RWPE2 (cell line): ENCODE measurements around the gene TTLL5.

ENCODE experiments used
- ATAC-seq: fragments of 200-7000 bp; cut with Tn5 transposase; 3 replicates; pipeline ENCODE4 v1.9.1; 2021; ENCODE audit warnings: low read depth
- DNase-seq: peaks from one replicate; pipeline ENCODE4 v3.0.0-alpha.2; 2020; ENCODE audit warnings: low spot score
- H3K27ac ChIP-seq: fragments of 450-650 bp; 2 replicates; pipeline ENCODE4 v1.5.1; 2017; ENCODE audit warnings: mild to moderate bottlenecking; ENCODE audit not compliant: poor library complexity, severe bottlenecking
- H3K27me3 ChIP-seq: fragments of 250-450 bp; sonication (Bioruptor Pico); 2 replicates; pipeline ENCODE4 v1.5.1; 2021; ENCODE audit warnings: mild to moderate bottlenecking, moderate library complexity; ENCODE audit not compliant: insufficient read depth, poor library complexity, severe bottlenecking
- H3K36me3 ChIP-seq: fragments of 250-450 bp; sonication (Bioruptor Pico); 2 replicates; pipeline ENCODE4 v1.5.1; 2020; ENCODE audit warnings: low read depth, mild to moderate bottlenecking, moderate library complexity
- H3K4me1 ChIP-seq: fragments of 250-450 bp; sonication (Bioruptor Pico); 2 replicates; pipeline ENCODE4 v1.5.1; 2021; ENCODE audit warnings: mild to moderate bottlenecking, moderate library complexity; ENCODE audit not compliant: insufficient read depth, poor library complexity, severe bottlenecking
- H3K4me3 ChIP-seq: fragments of 250-450 bp; sonication (Bioruptor Pico); 2 replicates; pipeline ENCODE4 v1.5.1; 2021; ENCODE audit warnings: mild to moderate bottlenecking, moderate library complexity; ENCODE audit not compliant: severe bottlenecking
- H3K9me3 ChIP-seq: fragments of 250-450 bp; sonication (Bioruptor Pico); 2 replicates; pipeline ENCODE4 v1.5.1; 2021; ENCODE audit warnings: mild to moderate bottlenecking, moderate library complexity; ENCODE audit not compliant: severe bottlenecking
- TF ChIP-seq, protein P1 (sequence below): fragments of 450-650 bp; IDR thresholded peaks from one replicate; pipeline ENCODE4 v1.5.1; 2017; ENCODE audit warnings: mild to moderate bottlenecking, moderate library complexity; ENCODE audit not compliant: poor library complexity, severe bottlenecking

The TTLL5 gene

DNA sequence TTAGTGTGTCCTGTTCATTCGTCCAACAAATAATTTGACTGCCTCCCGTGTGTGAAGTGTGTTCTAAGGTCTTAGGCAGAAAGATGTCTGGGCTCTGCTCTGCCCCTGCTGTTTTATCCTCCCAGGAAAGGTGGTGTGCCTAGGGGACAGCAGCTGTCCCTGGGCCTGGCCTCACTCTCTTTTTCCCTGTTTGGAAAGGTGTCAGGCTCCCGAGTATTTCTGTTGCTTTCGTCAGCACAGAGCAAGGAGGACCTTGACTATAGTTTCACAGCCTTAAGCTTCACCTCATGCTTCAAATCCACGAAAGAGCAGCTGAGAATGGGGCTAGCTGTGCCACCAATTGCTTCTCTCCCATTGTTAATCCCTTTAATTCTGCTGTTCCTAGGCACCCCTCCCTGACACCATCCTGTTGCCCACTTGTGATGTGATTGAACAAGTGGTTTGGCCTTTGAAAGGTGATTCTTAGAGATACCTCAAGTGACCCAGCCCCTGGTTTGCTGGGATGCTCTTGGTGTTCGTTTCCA, 266.6 kb downstream of the TTLL5 start:
- Histone ChIP-seq H3K4me3 (no peak overlapping the region), H3K27me3 (no peaks in the 10 kb centered on the region), H3K27ac (no peak overlapping the region), H3K4me1 (peaks cover 4% of the 10 kb centered on the region), H3K36me3 (peaks cover 8% of the 10 kb centered on the region), H3K9me3 (no peaks in the 10 kb centered on the region)
- TF ChIP-seq, protein P1, sequence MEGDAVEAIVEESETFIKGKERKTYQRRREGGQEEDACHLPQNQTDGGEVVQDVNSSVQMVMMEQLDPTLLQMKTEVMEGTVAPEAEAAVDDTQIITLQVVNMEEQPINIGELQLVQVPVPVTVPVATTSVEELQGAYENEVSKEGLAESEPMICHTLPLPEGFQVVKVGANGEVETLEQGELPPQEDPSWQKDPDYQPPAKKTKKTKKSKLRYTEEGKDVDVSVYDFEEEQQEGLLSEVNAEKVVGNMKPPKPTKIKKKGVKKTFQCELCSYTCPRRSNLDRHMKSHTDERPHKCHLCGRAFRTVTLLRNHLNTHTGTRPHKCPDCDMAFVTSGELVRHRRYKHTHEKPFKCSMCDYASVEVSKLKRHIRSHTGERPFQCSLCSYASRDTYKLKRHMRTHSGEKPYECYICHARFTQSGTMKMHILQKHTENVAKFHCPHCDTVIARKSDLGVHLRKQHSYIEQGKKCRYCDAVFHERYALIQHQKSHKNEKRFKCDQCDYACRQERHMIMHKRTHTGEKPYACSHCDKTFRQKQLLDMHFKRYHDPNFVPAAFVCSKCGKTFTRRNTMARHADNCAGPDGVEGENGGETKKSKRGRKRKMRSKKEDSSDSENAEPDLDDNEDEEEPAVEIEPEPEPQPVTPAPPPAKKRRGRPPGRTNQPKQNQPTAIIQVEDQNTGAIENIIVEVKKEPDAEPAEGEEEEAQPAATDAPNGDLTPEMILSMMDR: no peak
- no peak for DNase-seq
- no peak for ATAC-seq

- Histone ChIP-seq H3K27ac (no peak overlapping the region), H3K4me1 (peaks cover 4% of the 10 kb centered on the region), H3K27me3 (no peaks in the 10 kb centered on the region), H3K36me3 (peaks cover 8% of the 10 kb centered on the region), H3K4me3 (no peak overlapping the region), H3K9me3 (no peaks in the 10 kb centered on the region)
- no peak for ATAC-seq
- TF ChIP-seq, protein P1: no peak
- DNase-seq: no peak
These were observed 267.7 kb downstream of the TTLL5 start for GRCh38 chr14:75928690-75929181.

GRCh38 chr14:75933712-75934296, 272.8 kb downstream of the TTLL5 start:
- Histone ChIP-seq H3K4me1 (no peaks in the 10 kb centered on the region), H3K9me3 (no peaks in the 10 kb centered on the region), H3K27ac (no peak overlapping the region), H3K4me3 (no peak overlapping the region), H3K36me3 (peaks cover 8% of the 10 kb centered on the region), H3K27me3 (no peaks in the 10 kb centered on the region)
- ATAC-seq: no peak
- TF ChIP-seq, protein P1: no peak
- no peak for DNase-seq

GRCh38 chr14:75934998-75935628, 274.1 kb downstream of the TTLL5 start:
- ATAC-seq: no peak

More at GRCh38 chr14:75934998-75935628, 274.1 kb downstream of the TTLL5 start:
- no peak for DNase-seq
- Histone ChIP-seq H3K27ac (no peak overlapping the region), H3K36me3 (peaks cover 6% of the 10 kb centered on the region), H3K4me3 (no peak overlapping the region), H3K4me1 (no peaks in the 10 kb centered on the region), H3K27me3 (no peaks in the 10 kb centered on the region), H3K9me3 (no peaks in the 10 kb centered on the region)
- TF ChIP-seq, protein P1: no peak
